Measurements from ENCODE around the gene PSME2. TPM values are rescaled to one million over a fixed set of nuclear protein-coding genes. Genes with fewer than 3 reads are reported as not detected.

Gene PSME2
- total RNA-seq, 1 experiment from 2014 or later = 172 TPM

GRCh38 chr14:24113801-24114531 is 32.4 kb downstream of the PSME2 start:
- TF ChIP-seq, protein P1, sequence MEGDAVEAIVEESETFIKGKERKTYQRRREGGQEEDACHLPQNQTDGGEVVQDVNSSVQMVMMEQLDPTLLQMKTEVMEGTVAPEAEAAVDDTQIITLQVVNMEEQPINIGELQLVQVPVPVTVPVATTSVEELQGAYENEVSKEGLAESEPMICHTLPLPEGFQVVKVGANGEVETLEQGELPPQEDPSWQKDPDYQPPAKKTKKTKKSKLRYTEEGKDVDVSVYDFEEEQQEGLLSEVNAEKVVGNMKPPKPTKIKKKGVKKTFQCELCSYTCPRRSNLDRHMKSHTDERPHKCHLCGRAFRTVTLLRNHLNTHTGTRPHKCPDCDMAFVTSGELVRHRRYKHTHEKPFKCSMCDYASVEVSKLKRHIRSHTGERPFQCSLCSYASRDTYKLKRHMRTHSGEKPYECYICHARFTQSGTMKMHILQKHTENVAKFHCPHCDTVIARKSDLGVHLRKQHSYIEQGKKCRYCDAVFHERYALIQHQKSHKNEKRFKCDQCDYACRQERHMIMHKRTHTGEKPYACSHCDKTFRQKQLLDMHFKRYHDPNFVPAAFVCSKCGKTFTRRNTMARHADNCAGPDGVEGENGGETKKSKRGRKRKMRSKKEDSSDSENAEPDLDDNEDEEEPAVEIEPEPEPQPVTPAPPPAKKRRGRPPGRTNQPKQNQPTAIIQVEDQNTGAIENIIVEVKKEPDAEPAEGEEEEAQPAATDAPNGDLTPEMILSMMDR (conservative IDR thresholded peaks at IDR 0.05; ENCODE audit: low read depth, low read length) = no peak
- TF ChIP-seq EZH2 (IDR thresholded peaks at IDR 0.05; ENCODE audit: borderline replicate concordance, low read depth, low read length, poor library complexity, severe bottlenecking) = no peak
- peaks cover 14% of the 10 kb centered on the region for H3K4me1 ChIP-seq (ENCODE audit: insufficient read depth, low read length, poor library complexity, severe bottlenecking)
- H3K27ac ChIP-seq (ENCODE audit: low read depth, low read length, poor library complexity, severe bottlenecking) = peak overlapping the region; percentile 99
- peaks cover 15% of the 10 kb centered on the region for H3K36me3 ChIP-seq (ENCODE audit: insufficient read depth, low read length, poor library complexity, severe bottlenecking)
- peak overlapping the region; percentile 82 for H3K4me3 ChIP-seq (ENCODE audit: low read depth, low read length, poor library complexity, severe bottlenecking)
- POLR2A ChIA-PET (ENCODE audit: low non-redundant PET) = interaction anchor here (0.5 to 2.0 kb wide), 5 partner anchors 8 to 158 kb away, joined by 3 to 13 read pairs (median 4); partner anchors contain the start of genes PCK2 and RABGGTA
- CTCF ChIA-PET = interaction anchor here (1.2 to 1.8 kb wide), 2 partner anchors 47 to 55 kb away, joined by 3 to 6 read pairs; partner anchors contain the start of gene IRF9
- H3K27me3 ChIP-seq (replicated peaks; ENCODE audit: insufficient read depth, low read depth, low read length, poor library complexity) = no peaks in the 10 kb centered on the region
- no peaks in the 10 kb centered on the region for H3K9me3 ChIP-seq (ENCODE audit: low read depth, low read length, poor library complexity, severe bottlenecking)
- BruUV-seq (replicated peaks) = no TSS peak
- intact Hi-C loops (cut with micrococcal nuclease; ENCODE audit: unreplicated experiment) = loop anchor here (2.0 kb wide), 1 partner anchor 27 kb away; the partner anchor contains the start of gene EMC9
- DNase-seq (ENCODE audit: low spot score) = peak; percentile 92

GRCh38 chr14:24113379-24113800 is 33.0 kb downstream of the PSME2 start:
- TF ChIP-seq, protein P1 (conservative IDR thresholded peaks at IDR 0.05; ENCODE audit: low read depth, low read length) = no peak
- no peak for TF ChIP-seq EZH2 (IDR thresholded peaks at IDR 0.05; ENCODE audit: borderline replicate concordance, low read depth, low read length, poor library complexity, severe bottlenecking)
- Histone ChIP-seq H3K9me3 (ENCODE audit: low read depth, low read length, poor library complexity, severe bottlenecking) (no peaks in the 10 kb centered on the region), H3K4me1 (ENCODE audit: insufficient read depth, low read length, poor library complexity, severe bottlenecking) (peaks cover 14% of the 10 kb centered on the region), H3K27ac (ENCODE audit: low read depth, low read length, poor library complexity, severe bottlenecking) (peak overlapping the region; percentile 99), H3K27me3 (replicated peaks; ENCODE audit: insufficient read depth, low read depth, low read length, poor library complexity) (no peaks in the 10 kb centered on the region), H3K4me3 (ENCODE audit: low read depth, low read length, poor library complexity, severe bottlenecking) (peak overlapping the region; percentile 82), H3K36me3 (ENCODE audit: insufficient read depth, low read length, poor library complexity, severe bottlenecking) (peaks cover 9% of the 10 kb centered on the region)
- intact Hi-C loops (cut with micrococcal nuclease; ENCODE audit: unreplicated experiment) = no loop called here
- no peak for DNase-seq (ENCODE audit: low spot score)
- CTCF ChIA-PET = interaction anchor here (1.8 kb wide), 1 partner anchor 48 kb away, joined by 6 read pairs; the partner anchor contains the start of gene IRF9
- POLR2A ChIA-PET (ENCODE audit: low non-redundant PET) = interaction anchor here (2.0 kb wide), 1 partner anchor 19 kb away, joined by 13 read pairs; the partner anchor contains the start of gene PCK2
- BruUV-seq (replicated peaks) = TSS peak; percentile 78

DNA sequence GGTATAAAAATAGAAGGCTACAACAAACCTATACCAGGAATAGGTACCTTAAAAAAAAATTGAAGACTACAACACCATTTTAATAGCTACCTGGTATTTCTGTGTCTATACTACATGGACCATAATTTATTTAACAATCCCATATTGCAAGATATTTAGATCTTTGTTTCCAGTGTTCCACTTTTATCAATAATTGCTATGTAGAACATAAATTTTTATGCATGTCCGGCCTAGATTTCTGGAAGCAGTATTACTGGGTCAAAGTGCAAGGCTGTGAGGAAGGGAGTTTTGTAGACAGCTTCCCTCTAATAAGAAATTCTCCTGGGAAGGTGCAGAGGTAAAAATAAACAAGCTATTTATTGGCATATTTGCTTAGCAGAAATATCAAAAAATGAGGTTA is 35.9 kb downstream of the PSME2 start:
- TF ChIP-seq EZH2 (IDR thresholded peaks at IDR 0.05; ENCODE audit: borderline replicate concordance, low read depth, low read length, poor library complexity, severe bottlenecking) = no peak
- TF ChIP-seq, protein P1 (conservative IDR thresholded peaks at IDR 0.05; ENCODE audit: low read depth, low read length) = no peak
- intact Hi-C loops (cut with micrococcal nuclease; ENCODE audit: unreplicated experiment) = no loop called here
- H3K36me3 ChIP-seq (ENCODE audit: insufficient read depth, low read length, poor library complexity, severe bottlenecking) = no peaks in the 10 kb centered on the region
- no peaks in the 10 kb centered on the region for H3K9me3 ChIP-seq (ENCODE audit: low read depth, low read length, poor library complexity, severe bottlenecking)
- BruUV-seq (replicated peaks) = no TSS peak
- peaks cover 7% of the 10 kb centered on the region for H3K4me1 ChIP-seq (ENCODE audit: insufficient read depth, low read length, poor library complexity, severe bottlenecking)
- no peak overlapping the region for H3K4me3 ChIP-seq (ENCODE audit: low read depth, low read length, poor library complexity, severe bottlenecking)
- DNase-seq (ENCODE audit: low spot score) = no peak
- POLR2A ChIA-PET (ENCODE audit: low non-redundant PET) = interaction anchor here (0.7 kb wide), 2 partner anchors 27 to 37 kb away, joined by 3 to 5 read pairs; partner anchors contain the start of gene RNF31
- CTCF ChIA-PET = no interaction called here
- no peaks in the 10 kb centered on the region for H3K27me3 ChIP-seq (replicated peaks; ENCODE audit: insufficient read depth, low read depth, low read length, poor library complexity)
- H3K27ac ChIP-seq (ENCODE audit: low read depth, low read length, poor library complexity, severe bottlenecking) = no peak overlapping the region

Data from A673 (cell line).